Measurements from ENCODE around the gene EMCN. TPM values are rescaled to one million over a fixed set of nuclear protein-coding genes. Genes with fewer than 3 reads are reported as not detected.
"Not testable (repeated sequence)": the region's sequence is repeated elsewhere in the genome, so short reads cannot be mapped to it uniquely, and the experiment has no call there.

Gene EMCN, protein sequence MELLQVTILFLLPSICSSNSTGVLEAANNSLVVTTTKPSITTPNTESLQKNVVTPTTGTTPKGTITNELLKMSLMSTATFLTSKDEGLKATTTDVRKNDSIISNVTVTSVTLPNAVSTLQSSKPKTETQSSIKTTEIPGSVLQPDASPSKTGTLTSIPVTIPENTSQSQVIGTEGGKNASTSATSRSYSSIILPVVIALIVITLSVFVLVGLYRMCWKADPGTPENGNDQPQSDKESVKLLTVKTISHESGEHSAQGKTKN
- 0.05 TPM in 1 of 2 replicates, not detected in the other for total RNA-seq (2014; rRNA removed; shearing (Covaris generic))

DNA sequence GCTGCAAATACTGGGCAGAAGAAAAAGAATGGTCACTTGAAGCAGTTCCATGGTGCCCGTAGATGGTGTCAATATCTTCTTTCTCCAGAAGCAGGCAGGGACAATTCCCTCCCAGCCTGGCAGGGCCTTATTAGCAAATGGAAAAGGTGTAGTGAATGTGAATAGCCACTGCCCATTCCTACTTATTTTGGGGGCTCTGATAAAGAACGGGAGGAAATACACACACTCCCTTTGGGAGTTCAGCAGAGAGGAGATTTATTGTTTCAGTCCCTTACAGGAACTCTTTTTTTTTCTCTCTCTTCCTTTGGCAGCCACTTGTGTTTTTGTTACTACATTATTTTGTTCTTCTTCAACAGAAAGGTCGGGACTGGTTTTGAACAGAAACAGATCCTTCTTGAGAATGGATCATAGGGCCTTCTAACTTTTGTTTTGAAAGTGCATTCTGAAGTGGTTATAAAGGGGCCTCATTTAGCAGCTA is at the start of gene EMCN:
EMCN (minus strand) TSS at position 159 of the 478 bp plus-strand sequence; CDS start at position 51, 108 bp downstream.
- DNase-seq (ENCODE audit: low read depth): no peak

DNA sequence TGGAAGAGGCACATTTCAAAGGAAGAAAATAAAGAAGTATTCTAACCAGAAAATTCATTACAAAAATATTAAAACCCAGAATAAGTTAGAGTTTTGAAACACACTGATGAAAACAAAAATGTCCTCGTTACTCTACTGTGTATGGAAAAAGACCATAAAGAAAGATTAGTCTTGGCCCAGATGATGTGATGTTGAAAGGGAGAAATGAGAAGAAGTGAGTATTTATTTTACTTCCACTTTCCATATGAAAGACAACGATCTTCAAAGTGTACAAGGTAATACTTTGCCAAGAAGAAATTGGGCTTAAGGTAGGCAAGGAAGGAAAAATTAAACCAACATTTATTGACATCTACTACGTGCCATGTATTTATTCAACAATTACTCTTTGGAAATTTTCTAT is 48.6 kb upstream of the EMCN start:
- no peak for DNase-seq (ENCODE audit: low read depth)

DNA sequence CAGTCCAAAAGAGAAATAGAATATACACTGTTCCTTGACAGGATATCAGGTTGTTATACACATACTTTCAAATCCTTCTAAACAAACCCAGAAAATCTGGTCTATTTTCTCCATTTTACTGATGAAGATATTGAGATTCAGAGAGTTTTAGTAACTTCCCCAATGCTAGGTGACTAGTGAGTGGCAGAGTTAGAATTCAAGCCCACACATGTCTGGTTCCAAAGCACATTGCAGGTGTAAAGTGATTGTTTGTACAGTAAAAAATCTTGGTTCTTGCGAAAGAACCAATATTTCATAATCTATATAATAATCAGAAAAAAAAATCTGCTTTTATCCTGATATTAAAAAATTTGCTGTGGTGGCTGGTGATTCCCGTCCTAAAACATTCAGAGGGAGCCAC is 39.5 kb upstream of the EMCN start:
- DNase-seq (ENCODE audit: low read depth): no peak

DNA sequence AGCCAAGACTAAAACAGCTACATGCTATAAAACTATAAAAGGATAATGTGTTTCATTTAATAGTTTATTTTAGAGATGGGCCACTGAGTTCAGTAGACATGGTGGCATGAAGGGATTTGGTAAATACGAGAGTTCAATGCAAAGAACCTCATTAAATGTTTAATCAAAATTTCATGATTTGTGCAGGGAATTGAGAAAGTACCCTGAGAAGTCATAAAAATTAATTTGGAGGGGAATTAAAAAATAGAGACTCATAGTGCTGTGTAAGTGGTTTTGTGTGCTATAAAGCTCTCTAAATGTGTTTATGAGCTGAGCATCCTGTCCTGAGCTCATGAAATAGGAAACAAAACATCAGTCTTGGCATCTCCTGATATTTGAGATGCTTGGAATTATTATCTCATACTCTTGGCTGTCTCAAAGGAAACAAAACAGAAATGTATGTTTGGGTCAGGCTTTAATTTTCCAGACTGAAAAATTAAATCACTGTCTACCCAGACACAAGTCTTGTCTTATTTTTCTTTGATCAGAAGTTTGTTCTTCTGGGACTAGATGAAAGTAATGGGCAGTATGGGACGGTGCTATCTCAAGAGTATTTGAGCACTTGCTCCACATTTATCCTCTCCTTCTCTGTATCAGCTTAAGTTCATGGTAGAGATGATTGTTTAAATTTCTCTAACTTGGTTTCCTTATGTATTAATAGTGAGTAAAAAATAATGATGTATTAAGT is 38.0 kb upstream of the EMCN start:
- no peak for DNase-seq (ENCODE audit: low read depth)

DNA sequence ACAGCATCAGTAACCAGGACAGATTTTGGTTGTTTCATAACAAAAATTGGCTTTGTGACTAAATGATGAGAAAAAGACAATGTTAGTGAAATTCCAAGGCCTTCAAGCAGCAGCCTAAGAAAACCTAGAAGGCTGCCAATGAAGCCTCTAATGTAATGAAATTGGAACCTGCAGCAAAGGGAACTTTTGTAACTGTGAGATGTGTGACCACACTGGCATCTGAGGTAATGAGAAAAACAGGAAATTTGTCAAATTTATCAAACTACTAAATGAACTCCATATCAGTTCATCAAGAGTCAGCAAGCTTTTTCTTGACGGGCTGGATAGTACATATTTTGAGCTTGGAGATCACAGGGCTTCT is 30.4 kb upstream of the EMCN start:
- no peak for DNase-seq (ENCODE audit: low read depth)

DNA sequence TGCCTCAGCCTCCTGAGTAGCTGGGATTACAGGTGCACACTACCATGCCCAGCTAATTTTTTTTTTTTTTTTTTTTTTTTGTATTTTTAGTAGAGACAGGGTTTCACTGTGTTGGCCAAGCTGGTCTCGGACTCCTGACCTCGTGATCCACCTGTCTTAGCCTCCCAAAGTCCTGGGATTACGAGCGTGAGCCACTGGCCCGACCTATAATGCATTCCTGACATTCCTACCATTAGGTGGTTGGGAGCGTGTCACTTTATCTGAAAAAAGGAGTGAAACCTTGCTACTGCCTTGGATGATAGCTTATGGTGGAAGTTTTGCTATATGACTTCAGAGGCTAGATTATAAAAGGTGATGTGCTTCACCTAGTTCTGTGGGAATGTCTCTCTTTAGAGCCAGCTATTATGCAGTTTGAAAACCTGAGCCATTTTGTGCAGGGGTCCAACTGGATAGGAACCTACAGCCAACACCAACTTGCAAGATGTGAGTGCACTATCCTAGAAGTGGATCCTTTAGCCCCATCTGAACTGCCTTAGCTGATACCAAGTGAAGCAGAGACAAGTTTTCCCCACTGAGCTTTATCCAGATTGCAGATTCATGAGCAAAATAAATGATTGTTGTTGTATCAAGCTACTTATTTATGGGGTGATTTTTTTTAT is 29.8 kb upstream of the EMCN start:
- no peak for DNase-seq (ENCODE audit: low read depth)

DNA sequence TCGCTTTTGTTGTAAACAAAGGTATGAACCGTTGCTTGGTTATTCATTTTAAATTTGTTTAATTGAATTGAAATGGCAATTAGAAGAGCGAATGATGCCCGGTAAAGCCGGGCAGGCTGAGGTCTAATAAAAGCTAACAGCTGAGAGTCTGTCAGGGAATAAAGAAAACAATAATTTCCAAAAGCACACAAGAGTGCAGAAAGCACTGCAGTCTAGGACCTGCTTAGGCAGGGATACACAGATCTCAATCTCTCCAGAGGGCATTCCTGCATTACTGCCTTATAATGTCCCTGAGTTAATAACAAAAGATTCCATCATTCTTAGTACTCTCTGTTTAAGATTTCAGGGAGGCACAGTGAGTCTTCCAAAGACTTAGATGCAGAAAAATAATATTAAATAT is 27.6 kb upstream of the EMCN start:
- no peak for DNase-seq (ENCODE audit: low read depth)

DNA sequence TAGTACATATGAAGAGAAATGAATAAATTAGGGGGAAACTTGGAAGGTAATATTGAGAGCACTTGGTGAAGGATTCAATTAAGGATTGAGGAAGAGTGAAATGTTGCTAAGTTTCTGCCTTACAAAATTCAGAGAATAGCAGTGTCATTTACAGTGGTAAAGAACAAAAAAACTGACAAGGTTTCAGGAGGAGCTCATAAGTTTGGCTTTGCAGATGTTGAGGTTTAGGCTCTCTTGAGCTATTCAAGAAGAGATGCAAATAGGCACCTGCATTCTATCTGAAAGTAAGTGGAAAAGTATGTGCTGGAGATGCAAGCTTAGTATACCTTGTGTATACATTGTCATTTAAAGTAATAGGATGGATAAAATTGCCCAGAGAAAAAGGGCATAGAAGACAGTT is 22.3 kb upstream of the EMCN start:
- DNase-seq (ENCODE audit: low read depth): no peak

DNA sequence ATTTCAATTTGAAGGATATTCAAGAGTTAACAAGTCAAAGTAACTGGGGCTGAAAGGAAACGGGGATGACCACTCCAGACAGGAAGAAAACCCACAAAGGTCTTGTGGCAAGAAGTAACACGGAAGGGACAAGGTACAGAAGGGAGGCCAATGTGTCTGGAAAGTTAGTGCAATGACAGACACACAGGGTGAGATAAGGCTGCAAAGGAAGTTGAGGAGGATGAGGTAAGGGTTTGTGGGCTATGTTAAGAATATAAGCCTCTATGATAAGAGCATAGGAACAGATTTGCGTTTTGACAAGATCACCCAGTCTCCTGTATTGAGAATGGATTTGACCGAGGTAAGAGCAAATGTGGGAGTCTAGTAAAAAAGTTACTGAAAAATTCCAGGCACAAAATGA is 21.9 kb upstream of the EMCN start:
- no peak for DNase-seq (ENCODE audit: low read depth)

DNA sequence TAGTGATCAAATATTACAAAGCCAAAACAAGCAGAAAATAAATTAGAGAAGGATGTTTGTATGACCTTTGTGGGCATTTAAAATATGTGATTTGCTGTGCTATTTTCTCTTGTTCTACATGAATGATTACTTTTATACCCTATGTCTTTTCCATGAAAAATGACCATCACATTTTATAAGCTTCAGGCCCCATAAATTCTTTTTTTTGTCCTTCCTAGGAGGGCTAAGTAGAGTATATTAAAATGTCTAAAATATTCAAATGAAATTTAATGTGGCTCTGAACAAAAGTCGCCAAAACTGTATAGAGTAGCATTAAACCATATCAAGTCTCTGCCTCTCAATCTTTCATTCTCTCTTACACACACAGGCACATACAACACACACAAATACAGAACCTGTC is 15.9 kb upstream of the EMCN start:
- DNase-seq (ENCODE audit: low read depth): no peak

DNA sequence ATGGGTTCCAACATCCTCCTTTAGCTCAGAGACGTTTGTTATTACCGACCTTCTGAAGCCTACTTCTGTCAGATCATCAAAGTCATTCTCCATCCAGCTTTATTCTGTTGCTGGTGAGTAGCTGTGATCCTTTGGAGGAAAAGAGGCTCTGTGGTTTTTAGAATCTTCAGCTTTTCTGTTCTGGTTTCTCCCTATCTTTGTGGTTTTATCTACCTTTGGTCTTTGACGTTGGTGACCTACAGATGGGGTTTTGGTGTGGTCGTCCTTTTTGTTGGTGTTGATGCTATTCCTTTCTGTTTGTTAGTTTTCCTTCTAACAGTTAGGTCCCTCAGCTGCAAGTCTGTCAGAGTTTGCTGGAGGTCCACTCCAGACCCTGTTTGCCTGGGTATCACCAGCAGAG is 12.3 kb upstream of the EMCN start:
- DNase-seq (ENCODE audit: low read depth): not testable (repeated sequence)

DNA sequence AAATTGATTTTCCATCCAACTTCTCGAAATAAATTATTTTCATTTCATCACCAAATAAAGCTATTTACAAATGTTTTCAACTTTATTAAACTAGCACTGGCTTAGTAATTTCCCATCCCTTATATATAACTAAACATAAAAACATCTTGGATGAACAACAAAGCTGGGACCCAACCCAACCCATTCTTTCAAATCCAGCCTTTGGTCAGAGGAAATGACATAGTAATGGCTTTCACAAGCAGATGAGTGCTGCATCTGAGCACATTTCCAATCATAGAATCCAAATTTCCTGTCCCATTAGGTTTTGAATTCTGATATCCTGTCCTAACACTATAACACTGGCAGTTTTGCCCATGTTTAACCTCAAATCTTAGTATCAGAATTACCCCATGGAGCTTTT is 7.9 kb upstream of the EMCN start:
- DNase-seq (ENCODE audit: low read depth): no peak

DNA sequence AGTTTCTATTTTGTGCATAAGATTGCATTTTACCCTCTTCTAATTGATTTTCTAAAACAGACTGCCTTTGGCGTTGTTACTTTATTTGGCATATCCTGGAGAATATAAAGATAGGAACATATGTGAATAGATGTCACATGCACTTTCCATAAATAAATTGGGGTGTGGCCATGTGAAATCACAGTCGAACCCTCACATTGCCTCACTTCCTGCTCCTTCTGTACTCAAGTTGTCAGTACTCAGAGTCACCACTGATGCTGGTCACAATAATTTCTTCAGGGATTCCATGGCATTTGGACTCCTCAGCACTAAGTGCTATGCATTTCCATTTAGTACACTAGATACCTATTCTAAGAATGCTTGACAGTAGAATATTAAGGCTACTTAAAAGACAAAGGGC is 1.4 kb upstream of the EMCN start:
- DNase-seq (ENCODE audit: low read depth): no peak

DNA sequence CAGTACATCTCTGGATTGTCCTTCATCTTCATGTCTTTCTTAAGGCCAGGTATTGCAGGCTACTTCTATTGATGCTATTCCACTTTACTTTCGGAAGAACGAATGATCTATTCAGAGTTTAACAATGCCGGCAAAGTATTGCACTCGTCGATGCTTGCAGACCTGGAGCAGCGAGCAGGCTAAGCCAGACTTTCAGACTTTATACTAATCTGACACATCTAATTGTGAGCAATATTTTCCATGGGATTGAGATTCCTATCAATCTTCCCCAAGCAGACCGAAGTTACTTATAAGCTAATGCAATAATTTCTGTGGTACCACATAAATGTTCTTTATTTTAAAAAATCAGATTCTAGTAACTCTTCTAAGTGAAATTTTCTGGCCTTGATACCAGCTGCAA is 1.6 kb downstream of the EMCN start:
- DNase-seq (ENCODE audit: low read depth): no peak

DNA sequence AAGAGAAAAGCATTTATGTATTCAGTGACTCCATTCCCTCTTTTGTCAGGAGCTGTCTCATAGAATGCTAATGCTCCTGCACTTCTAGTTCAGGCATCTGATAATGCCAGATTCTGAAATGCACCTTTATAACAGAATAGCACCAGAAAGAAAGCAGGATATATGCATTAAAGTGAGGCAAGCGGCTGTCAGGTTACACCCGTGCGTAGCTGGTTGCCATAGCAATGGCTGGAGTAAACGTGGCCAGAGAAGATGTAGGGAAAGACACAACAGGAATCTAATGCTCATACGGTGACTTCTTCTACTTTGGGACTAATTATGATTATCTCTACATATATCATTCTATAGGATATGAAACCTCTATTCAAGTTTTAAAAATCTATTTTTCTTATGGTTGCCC is 5.9 kb downstream of the EMCN start:
- no peak for DNase-seq (ENCODE audit: low read depth)

DNA sequence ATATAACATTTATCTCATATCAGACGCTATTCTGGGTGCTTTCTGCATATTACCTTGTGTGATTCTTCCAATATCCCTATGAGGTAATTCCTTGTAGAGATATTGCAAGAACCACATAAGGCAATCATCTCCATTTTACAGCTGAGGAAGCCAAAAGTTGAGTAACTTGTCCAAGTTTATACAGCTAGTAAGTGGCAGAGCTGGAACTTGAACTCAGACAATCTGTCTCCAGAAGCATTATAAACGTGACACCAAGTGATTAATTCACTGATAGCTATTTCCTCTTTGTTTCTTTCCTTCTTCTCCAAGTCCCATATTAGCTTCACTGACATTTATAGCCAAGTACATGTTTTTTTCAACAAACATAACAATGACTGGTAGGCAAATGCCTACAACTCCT is 7.3 kb downstream of the EMCN start:
- DNase-seq (ENCODE audit: low read depth): peak; percentile 30

DNA sequence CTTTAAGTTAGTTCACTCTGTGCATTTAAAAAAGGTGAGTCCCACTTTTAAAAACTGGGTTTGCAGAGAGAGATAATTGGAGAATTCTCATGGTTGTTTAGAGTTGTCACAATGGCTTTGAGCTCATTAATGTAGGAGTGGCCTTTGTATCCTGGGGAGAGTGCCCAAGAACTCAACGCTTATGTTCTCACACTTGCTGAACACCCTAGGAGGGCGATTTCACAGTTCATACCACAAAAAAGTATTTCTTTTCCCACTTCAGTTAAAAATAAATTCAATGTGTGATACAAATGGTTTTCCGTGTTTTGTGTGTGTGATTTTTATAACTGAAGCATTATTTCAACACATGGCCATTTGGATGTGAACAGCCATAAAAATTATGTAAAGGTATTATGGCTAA is 8.4 kb downstream of the EMCN start:
- no peak for DNase-seq (ENCODE audit: low read depth)

DNA sequence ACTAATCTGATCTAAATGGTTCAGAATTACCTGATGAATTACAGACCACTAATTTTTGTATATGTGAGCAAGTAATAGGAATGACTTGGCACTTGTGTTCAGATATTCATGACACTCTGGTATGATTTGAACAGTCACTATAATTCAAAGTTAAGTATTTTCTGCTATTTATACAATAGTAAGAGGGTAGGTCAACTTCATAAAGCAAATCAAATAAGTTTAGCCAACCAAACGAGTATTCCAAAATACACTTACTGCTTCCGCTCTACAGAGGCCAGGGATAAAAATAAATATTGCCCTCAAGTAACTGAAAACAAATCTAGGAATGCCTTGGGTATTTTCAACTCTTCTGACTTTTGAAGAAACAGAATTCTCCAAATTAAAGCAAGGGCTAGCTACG is 9.1 kb downstream of the EMCN start:
- DNase-seq (ENCODE audit: low read depth): no peak

DNA sequence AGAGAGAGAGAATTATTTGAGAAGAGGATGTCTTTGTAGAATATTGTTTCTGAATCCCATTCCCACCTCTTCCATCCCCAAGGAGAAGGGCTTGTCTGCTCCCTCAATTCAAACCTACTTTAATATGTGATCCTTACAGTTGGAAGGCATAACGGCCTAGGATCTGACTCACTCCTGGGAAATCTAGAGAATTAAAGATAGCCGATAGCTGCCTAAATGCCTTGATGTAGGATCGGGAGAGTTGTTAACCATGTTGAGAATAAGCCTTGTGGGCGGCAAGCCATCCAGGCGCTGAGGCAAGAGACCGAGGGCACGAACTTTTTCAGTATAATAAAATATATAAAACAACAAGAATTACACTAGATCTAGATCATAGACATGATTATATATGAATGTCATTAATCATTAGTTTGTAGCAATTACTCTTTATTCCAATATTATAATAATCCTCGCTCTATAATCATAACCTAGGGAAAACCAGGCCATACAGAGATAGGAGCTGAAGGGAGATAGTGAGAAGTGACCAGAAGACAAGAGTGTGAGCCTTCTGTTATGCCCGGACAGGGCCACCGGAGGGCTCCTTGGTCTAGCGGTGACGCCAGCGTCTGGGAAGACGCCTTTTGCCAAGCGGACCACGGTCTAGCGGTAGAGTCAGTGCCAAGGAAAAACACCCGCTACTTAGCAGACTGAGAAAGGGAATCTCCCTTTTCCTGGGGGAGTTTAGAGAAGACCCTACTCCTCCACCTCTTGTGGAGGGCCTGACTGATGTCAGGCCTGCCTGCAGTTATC is 13.5 kb downstream of the EMCN start:
- DNase-seq (ENCODE audit: low read depth): peak; percentile 7

DNA sequence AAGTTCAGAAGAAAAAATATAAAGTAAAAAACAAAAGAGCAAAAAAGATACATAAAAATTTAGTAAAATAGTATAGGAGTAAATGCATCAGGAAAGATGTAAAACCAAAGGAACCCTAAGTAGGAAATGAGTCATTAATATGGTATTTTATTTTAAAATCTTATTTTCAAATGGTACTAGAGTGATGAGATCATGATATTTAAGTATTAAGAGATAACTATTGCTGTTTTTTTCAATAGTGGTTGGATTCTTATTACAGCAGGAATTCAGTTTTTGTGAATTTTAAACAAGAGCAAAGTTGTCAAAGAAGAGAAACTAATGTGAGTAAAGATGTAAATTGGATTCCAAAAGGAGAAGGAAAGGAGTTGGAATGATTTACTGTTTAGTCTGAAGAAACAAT is 20.0 kb downstream of the EMCN start:
- DNase-seq (ENCODE audit: low read depth): peak; percentile 2

DNA sequence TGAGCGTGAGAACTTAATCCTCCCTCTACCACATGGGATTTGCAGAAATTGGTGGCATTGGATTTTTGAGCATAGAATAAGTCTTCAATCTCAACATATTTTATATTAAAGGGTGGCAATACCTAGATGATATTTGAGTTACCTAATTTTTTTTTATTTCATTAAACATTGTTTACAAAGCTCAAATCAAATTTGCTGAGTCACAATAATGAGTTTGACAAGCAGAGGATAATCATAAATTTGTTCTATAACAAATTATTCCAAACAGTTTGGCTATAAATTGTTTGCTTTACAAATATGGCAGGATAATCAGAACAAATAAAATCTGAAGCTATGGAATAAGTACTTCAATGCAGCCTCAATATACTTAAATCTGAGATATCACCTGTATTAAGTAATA is 22.7 kb downstream of the EMCN start:
- DNase-seq (ENCODE audit: low read depth): no peak

DNA sequence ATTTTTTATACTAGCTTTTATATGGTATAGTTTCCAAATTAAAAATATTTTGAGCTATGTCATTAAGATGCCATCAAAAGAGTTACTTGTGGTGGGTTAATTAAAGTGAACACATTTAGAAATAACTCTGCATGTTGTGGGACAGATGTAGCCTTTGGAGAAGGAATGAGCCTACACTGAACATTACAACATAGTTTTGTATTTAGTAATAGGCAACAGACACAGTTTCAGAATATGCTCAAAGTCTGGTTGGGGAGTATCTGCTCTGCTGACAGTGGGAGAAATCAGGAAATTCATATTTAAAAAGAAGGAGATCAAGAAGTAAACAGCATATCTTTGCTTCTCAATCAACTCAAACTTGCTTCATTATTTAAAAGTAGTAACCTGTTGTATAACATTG is 23.7 kb downstream of the EMCN start:
- no peak for DNase-seq (ENCODE audit: low read depth)
